GM12872 (cell line): ENCODE data around the gene CTRB1.

Experiments
- TF ChIP-seq, protein P1 (sequence below): IDR thresholded peaks from 3 replicates; pipeline ENCODE4 v1.5.1; 2011; ENCODE audit warnings: low read depth, mild to moderate bottlenecking, low read length, moderate library complexity; ENCODE audit not compliant: insufficient read depth

CTRB1 gene

DNA sequence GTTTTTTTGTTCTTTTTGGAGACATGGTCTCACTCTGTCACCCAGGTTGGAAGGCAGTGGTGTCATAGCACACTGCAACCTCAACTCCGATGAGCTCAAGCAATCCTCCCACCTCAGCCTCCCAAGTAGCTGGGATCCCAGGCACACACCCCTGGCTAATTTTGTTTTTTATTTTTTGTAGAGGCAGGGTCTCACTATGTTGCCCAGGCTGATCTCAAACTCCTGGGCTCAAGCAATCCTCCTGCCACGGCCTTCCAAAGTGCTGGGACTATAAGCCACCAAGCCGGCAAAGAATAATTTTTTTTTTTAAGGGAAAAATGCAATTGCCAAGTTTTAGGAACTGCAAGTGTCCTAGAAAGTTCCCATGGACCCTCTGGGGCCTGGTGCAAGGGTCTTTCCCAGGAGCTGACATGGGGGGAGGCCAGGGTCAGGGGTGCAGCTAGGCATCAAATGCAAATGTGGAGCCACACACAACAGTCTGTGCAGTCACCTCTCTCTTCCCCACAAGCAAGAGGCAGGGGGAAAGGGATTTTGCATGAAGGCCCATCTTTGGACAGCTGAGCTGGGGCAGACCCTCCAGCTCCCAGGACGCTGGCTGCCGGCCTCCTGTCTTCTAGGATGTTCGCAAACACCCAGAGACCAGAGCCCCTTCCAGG lies 52.8 kb downstream of the CTRB1 start:
- TF ChIP-seq, protein P1, sequence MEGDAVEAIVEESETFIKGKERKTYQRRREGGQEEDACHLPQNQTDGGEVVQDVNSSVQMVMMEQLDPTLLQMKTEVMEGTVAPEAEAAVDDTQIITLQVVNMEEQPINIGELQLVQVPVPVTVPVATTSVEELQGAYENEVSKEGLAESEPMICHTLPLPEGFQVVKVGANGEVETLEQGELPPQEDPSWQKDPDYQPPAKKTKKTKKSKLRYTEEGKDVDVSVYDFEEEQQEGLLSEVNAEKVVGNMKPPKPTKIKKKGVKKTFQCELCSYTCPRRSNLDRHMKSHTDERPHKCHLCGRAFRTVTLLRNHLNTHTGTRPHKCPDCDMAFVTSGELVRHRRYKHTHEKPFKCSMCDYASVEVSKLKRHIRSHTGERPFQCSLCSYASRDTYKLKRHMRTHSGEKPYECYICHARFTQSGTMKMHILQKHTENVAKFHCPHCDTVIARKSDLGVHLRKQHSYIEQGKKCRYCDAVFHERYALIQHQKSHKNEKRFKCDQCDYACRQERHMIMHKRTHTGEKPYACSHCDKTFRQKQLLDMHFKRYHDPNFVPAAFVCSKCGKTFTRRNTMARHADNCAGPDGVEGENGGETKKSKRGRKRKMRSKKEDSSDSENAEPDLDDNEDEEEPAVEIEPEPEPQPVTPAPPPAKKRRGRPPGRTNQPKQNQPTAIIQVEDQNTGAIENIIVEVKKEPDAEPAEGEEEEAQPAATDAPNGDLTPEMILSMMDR: no peak

DNA sequence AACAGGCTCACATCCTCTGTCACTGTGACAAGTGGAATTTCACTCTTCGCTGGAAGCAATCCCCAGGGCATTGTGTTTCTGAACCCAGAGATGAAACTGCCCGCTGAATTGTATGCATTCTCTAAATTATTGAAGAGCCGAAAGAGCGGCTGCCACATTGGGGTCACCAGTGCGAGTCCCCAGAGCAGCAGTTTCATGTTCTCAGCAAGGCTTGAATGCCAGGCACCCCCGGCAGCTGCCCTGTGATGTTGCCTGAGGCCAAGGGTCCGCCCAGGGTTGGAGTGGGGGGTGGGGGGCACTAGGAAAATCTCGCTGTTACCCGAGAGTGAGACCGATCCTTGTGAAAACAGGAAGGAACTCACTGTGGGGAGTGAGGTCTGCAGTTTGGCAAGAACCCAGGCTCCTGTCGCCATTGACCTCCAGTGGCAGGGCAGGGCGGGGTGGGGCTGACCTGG lies 53.3 kb downstream of the CTRB1 start:
- TF ChIP-seq, protein P1: no peak

DNA sequence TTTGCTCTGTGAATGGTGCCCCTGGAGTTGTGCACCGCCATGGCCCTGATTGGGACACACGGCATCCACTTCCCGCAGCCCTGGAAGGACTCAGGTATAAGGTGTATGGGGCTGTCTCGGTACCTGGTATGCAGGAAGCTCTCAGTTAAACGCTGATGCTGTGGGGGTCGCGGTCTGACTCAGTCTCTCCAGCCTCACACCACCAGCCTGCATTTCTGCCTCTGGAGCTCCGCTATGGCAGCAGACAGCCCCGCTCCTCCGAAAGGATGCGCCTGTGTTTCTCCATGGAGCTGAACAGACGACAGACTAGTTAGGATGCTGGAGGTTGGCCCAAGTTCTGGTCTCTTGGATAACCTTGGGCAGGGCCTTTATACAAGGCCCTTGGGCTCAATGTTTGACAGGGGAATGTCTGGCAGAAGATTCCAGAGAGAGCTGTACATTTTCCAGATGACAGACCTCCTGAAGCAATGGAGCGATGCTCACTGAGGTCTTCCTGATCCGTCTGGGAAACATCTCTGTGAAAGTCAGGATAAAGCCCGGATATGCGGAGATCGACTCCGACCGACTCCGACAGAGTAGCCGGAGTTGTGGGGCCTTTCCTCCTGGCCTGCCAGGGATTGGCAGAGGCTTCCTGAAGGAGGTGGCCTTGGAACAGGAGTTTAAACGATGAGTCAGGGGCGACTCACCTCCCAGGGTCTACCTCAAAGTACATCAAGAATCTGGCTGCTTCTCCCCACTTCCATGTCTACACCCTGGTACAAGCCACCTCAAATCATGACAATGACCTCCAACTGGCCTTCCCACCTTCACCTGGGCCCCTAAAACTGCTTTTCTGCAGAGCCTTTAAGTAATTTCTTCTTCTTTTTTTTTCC lies 54.5 kb downstream of the CTRB1 start:
- TF ChIP-seq, protein P1: no peak
